ENCODE data around the gene SYNE2. TPM values are rescaled to one million over a fixed set of nuclear protein-coding genes. Genes with fewer than 3 reads are reported as not detected.
"Not testable (repeated sequence)": the region's sequence is repeated elsewhere in the genome, so short reads cannot be mapped to it uniquely, and the experiment has no call there.

Gene SYNE2
- total RNA-seq, 1 experiment from 2014 or later: 48.5 TPM

- no peaks in the 10 kb centered on the region for H3K9me3 Mint-ChIP-seq (ENCODE audit: unreplicated experiment)
- Histone ChIP-seq H3K4me1 (peaks cover 3% of the 10 kb centered on the region; the same call in 1 of the 2 replicates), H3K27me3 (replicated peaks; ENCODE audit: control insufficient read depth, insufficient read depth, low read length) (no peaks in the 10 kb centered on the region), H3K9me3 (no peaks in the 10 kb centered on the region), H3K4me3 (ENCODE audit: low read depth, low read length) (no peak overlapping the region), H3K36me3 (ENCODE audit: control insufficient read depth, insufficient read depth, low read length) (peaks cover 2% of the 10 kb centered on the region; the same call in 1 of the 2 replicates)
- no peak overlapping the region for H3K4me3 Mint-ChIP-seq (ENCODE audit: unreplicated experiment)
- intact Hi-C loops (cut with micrococcal nuclease; ENCODE audit: unreplicated experiment): no loop called here
- CTCF ChIA-PET: no interaction called here
- peaks cover 5% of the 10 kb centered on the region for H3K36me3 Mint-ChIP-seq (ENCODE audit: insufficient read depth, unreplicated experiment)
- BruUV-seq (replicated peaks): no TSS peak
- H3K27ac Mint-ChIP-seq (ENCODE audit: unreplicated experiment): no peak overlapping the region
- no peaks in the 10 kb centered on the region for H3K4me1 Mint-ChIP-seq (ENCODE audit: low read depth, unreplicated experiment)
- POLR2A ChIA-PET: no interaction called here
- no peaks in the 10 kb centered on the region for H3K27me3 Mint-ChIP-seq (ENCODE audit: insufficient read depth, unreplicated experiment)
- no peak for DNase-seq
- no peak for TF ChIP-seq CTCF (IDR thresholded peaks at IDR 0.05; ENCODE audit: insufficient read depth in 1 of 2, low read depth in 1 of 2, low read length in 1 of 2, severe bottlenecking in 1 of 2, unreplicated experiment in 1 of 2)
Measured at GRCh38 chr14:64114796-64115195, 262.0 kb downstream of the SYNE2 start.

GRCh38 chr14:64115401-64115800, 262.6 kb downstream of the SYNE2 start:
- H3K27ac Mint-ChIP-seq (ENCODE audit: unreplicated experiment): no peak overlapping the region
- no peak for DNase-seq
- intact Hi-C loops (cut with micrococcal nuclease; ENCODE audit: unreplicated experiment): no loop called here
- no peak for TF ChIP-seq CTCF (IDR thresholded peaks at IDR 0.05; ENCODE audit: insufficient read depth in 1 of 2, low read depth in 1 of 2, low read length in 1 of 2, severe bottlenecking in 1 of 2, unreplicated experiment in 1 of 2)
- ChIA-PET POLR2A (no interaction called here), CTCF (no interaction called here)
- no peaks in the 10 kb centered on the region for H3K4me1 Mint-ChIP-seq (ENCODE audit: low read depth, unreplicated experiment)
- no peaks in the 10 kb centered on the region for H3K27me3 Mint-ChIP-seq (ENCODE audit: insufficient read depth, unreplicated experiment)
- Histone ChIP-seq H3K36me3 (ENCODE audit: control insufficient read depth, insufficient read depth, low read length) (peaks cover 2% of the 10 kb centered on the region; the same call in 1 of the 2 replicates), H3K4me1 (peaks cover 3% of the 10 kb centered on the region; the same call in 1 of the 2 replicates), H3K27me3 (replicated peaks; ENCODE audit: control insufficient read depth, insufficient read depth, low read length) (no peaks in the 10 kb centered on the region), H3K4me3 (ENCODE audit: low read depth, low read length) (no peak overlapping the region), H3K9me3 (no peaks in the 10 kb centered on the region)
- no peaks in the 10 kb centered on the region for H3K9me3 Mint-ChIP-seq (ENCODE audit: unreplicated experiment)
- H3K4me3 Mint-ChIP-seq (ENCODE audit: unreplicated experiment): no peak overlapping the region
- peaks cover 5% of the 10 kb centered on the region for H3K36me3 Mint-ChIP-seq (ENCODE audit: insufficient read depth, unreplicated experiment)
- no TSS peak for BruUV-seq (replicated peaks)

GRCh38 chr14:64117671-64118402, 265.0 kb downstream of the SYNE2 start:
- no peaks in the 10 kb centered on the region for H3K9me3 ChIP-seq
- no peak for TF ChIP-seq CTCF (IDR thresholded peaks at IDR 0.05; ENCODE audit: insufficient read depth in 1 of 2, low read depth in 1 of 2, low read length in 1 of 2, severe bottlenecking in 1 of 2, unreplicated experiment in 1 of 2)
- no peak overlapping the region for H3K27ac Mint-ChIP-seq (ENCODE audit: unreplicated experiment)
- H3K36me3 ChIP-seq (ENCODE audit: control insufficient read depth, insufficient read depth, low read length): peaks cover 2% of the 10 kb centered on the region; the same call in 1 of the 2 replicates
- H3K4me1 ChIP-seq: peaks cover 3% of the 10 kb centered on the region; the same call in 1 of the 2 replicates
- peaks cover 5% of the 10 kb centered on the region for H3K36me3 Mint-ChIP-seq (ENCODE audit: insufficient read depth, unreplicated experiment)
- H3K4me3 ChIP-seq (ENCODE audit: low read depth, low read length): no peak overlapping the region
- no peak for DNase-seq
- CTCF ChIA-PET: no interaction called here
- intact Hi-C loops (cut with micrococcal nuclease; ENCODE audit: unreplicated experiment): no loop called here
- POLR2A ChIA-PET: no interaction called here
- BruUV-seq (replicated peaks): no TSS peak
- no peaks in the 10 kb centered on the region for H3K27me3 ChIP-seq (replicated peaks; ENCODE audit: control insufficient read depth, insufficient read depth, low read length)
- no peaks in the 10 kb centered on the region for H3K4me1 Mint-ChIP-seq (ENCODE audit: low read depth, unreplicated experiment)
- no peak overlapping the region for H3K4me3 Mint-ChIP-seq (ENCODE audit: unreplicated experiment)
- no peaks in the 10 kb centered on the region for H3K27me3 Mint-ChIP-seq (ENCODE audit: insufficient read depth, unreplicated experiment)
- H3K9me3 Mint-ChIP-seq (ENCODE audit: unreplicated experiment): no peaks in the 10 kb centered on the region

GRCh38 chr14:64118403-64118742, 265.6 kb downstream of the SYNE2 start:
- H3K27me3 ChIP-seq (replicated peaks; ENCODE audit: control insufficient read depth, insufficient read depth, low read length); POLR2A ChIA-PET; H3K27me3 Mint-ChIP-seq (ENCODE audit: insufficient read depth, unreplicated experiment); H3K36me3 ChIP-seq (ENCODE audit: control insufficient read depth, insufficient read depth, low read length); H3K4me3 Mint-ChIP-seq (ENCODE audit: unreplicated experiment); H3K4me3 ChIP-seq (ENCODE audit: low read depth, low read length); H3K4me1 ChIP-seq; H3K36me3 Mint-ChIP-seq (ENCODE audit: insufficient read depth, unreplicated experiment); BruUV-seq (replicated peaks); DNase-seq; H3K4me1 Mint-ChIP-seq (ENCODE audit: low read depth, unreplicated experiment); intact Hi-C loops (cut with micrococcal nuclease; ENCODE audit: unreplicated experiment); H3K9me3 Mint-ChIP-seq (ENCODE audit: unreplicated experiment); H3K9me3 ChIP-seq; H3K27ac Mint-ChIP-seq (ENCODE audit: unreplicated experiment); CTCF ChIA-PET: not testable (repeated sequence)

Measured in Caco-2 (cell line).